Measurements from ENCODE around the gene PHF11. TPM values are rescaled to one million over a fixed set of nuclear protein-coding genes. Genes with fewer than 3 reads are reported as not detected.

PHF11 gene
- total RNA-seq, 4 donors from 2014 or later, result 4.2 to 32.1 (median 18.7) TPM

DNA sequence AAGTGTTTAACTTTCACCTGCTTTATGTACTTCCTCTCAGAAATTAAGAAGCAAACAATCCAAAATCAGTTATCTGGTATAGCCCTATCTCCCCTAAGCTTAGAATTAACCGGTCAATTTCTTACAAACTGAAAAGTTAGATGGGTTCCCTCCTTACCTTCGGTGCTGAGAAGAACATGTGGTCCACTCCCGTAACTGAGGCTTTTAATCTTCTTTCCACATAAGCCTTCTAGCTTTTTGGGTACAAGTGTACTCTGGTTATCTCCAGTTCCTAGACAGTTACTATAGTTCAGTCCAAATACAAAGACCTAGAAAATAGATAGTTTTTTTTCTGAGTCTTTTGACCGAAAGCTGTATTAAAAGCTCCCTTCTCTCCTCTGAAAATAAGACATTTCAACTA lies 70.7 kb downstream of the PHF11 start:
- H3K4me1 ChIP-seq, result no peaks in the 10 kb centered on the region
- intact Hi-C loops (cut with DNase I; ENCODE audit: low total_unique reads) (no loop called here), in situ Hi-C loops (cut with MboI; ENCODE audit: low pct_ligation_motif_present in 1 of 4, low pct_unique_long_range_greater_than_20kb in 1 of 4, low sequenced_read_pairs in 3 of 4) (no loop called here)
- no peaks in the 10 kb centered on the region for H3K36me3 ChIP-seq
- TF ChIP-seq, protein P1, sequence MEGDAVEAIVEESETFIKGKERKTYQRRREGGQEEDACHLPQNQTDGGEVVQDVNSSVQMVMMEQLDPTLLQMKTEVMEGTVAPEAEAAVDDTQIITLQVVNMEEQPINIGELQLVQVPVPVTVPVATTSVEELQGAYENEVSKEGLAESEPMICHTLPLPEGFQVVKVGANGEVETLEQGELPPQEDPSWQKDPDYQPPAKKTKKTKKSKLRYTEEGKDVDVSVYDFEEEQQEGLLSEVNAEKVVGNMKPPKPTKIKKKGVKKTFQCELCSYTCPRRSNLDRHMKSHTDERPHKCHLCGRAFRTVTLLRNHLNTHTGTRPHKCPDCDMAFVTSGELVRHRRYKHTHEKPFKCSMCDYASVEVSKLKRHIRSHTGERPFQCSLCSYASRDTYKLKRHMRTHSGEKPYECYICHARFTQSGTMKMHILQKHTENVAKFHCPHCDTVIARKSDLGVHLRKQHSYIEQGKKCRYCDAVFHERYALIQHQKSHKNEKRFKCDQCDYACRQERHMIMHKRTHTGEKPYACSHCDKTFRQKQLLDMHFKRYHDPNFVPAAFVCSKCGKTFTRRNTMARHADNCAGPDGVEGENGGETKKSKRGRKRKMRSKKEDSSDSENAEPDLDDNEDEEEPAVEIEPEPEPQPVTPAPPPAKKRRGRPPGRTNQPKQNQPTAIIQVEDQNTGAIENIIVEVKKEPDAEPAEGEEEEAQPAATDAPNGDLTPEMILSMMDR (IDR thresholded peaks at IDR 0.05), result no peak
- TF ChIP-seq POLR2A (IDR thresholded peaks at IDR 0.05) (no peak), EP300 (IDR thresholded peaks at IDR 0.05; ENCODE audit: low read depth) (no peak), POLR2AphosphoS5 (IDR thresholded peaks at IDR 0.05) (no peak)
- no peak overlapping the region for H3K27ac ChIP-seq
- H3K9me3 ChIP-seq, result no peaks in the 10 kb centered on the region
- no peak overlapping the region for H3K4me3 ChIP-seq
- H3K27me3 ChIP-seq, result no peaks in the 10 kb centered on the region
- 96 to 97% methylated on average over 4 of the region's 4 CpGs for WGBS, 2 donors (ENCODE audit: low coverage in 1 of 2)
- no peak for DNase-seq

DNA sequence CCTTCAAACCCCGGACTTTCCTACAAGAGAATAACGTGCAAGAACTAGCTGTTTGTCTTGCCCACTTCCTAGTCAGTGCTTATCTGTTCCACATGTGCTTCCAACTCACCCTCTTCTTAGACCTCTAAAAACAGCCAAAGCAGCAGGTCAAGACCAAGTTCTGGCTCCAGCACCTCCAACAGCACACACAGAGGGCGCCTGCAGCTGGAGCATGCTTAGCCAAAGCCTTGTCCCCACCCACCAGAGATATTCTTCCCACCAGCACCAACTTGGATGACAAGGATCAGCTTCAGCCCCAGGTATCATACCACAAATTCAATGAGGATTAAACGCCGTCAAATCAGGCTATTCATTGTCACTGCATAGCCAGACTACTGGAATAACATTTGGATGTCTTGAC lies 71.7 kb downstream of the PHF11 start:
- 90 to 95% methylated on average over 5 of the region's 5 CpGs for WGBS, 2 donors (ENCODE audit: low coverage in 1 of 2)

DNA sequence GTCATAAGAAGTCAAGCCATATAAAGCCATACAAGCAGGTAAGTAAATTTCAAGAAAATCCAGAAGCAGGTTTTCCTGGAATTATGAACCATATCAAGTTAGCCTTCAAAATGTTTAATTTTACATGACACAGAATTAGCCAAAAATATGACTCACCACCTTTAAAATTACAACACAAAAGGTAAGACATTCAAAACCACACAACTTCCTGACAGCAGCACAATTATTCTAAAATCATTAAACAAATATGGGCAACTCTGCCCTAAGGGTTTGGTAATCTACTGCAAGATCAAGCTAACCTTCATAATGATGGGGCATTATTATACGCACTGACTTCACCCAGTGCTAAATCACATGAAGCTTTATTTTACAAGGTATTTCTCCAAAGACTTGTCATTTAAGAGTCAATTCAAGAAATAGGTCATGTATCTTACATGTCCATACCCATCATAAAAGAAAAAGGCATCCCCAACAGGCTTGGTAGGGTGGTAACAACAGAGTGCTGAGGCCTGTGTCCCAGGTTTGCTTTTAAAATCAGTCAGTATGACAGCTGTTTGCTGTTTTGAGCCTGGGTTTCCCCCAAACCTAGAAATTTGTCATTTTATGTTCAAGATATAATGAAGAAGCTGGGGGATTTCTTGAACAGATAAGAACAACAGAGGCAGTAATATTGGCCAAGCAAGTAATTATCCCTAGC lies 74.4 kb downstream of the PHF11 start:
- TF ChIP-seq POLR2A (IDR thresholded peaks at IDR 0.05) (no peak), EP300 (IDR thresholded peaks at IDR 0.05; ENCODE audit: low read depth) (no peak), POLR2AphosphoS5 (IDR thresholded peaks at IDR 0.05) (no peak)
- TF ChIP-seq, protein P1 (IDR thresholded peaks at IDR 0.05), result no peak
- Histone ChIP-seq H3K4me1 (no peaks in the 10 kb centered on the region), H3K36me3 (no peaks in the 10 kb centered on the region), H3K4me3 (no peak overlapping the region), H3K27ac (no peak overlapping the region), H3K9me3 (no peaks in the 10 kb centered on the region), H3K27me3 (no peaks in the 10 kb centered on the region)
- no peak for DNase-seq
- intact Hi-C loops (cut with DNase I; ENCODE audit: low total_unique reads) (no loop called here), in situ Hi-C loops (cut with MboI; ENCODE audit: low pct_ligation_motif_present in 1 of 4, low pct_unique_long_range_greater_than_20kb in 1 of 4, low sequenced_read_pairs in 3 of 4) (no loop called here)
- 43 to 89% methylated on average over 1 of the region's 1 CpG for WGBS, 2 donors (ENCODE audit: low coverage in 1 of 2)

More for the DNA sequence above, 71.7 kb downstream of the PHF11 start:
- in situ Hi-C loops (cut with MboI; ENCODE audit: low pct_ligation_motif_present in 1 of 4, low pct_unique_long_range_greater_than_20kb in 1 of 4, low sequenced_read_pairs in 3 of 4) (no loop called here), intact Hi-C loops (cut with DNase I; ENCODE audit: low total_unique reads) (no loop called here)
- Histone ChIP-seq H3K4me1 (no peaks in the 10 kb centered on the region), H3K27me3 (no peaks in the 10 kb centered on the region), H3K4me3 (no peak overlapping the region), H3K27ac (no peak overlapping the region), H3K9me3 (no peaks in the 10 kb centered on the region), H3K36me3 (no peaks in the 10 kb centered on the region)
- DNase-seq, result no peak
- TF ChIP-seq POLR2AphosphoS5 (IDR thresholded peaks at IDR 0.05) (no peak), EP300 (IDR thresholded peaks at IDR 0.05; ENCODE audit: low read depth) (no peak)
- TF ChIP-seq, protein P1 (IDR thresholded peaks at IDR 0.05), result no peak

DNA sequence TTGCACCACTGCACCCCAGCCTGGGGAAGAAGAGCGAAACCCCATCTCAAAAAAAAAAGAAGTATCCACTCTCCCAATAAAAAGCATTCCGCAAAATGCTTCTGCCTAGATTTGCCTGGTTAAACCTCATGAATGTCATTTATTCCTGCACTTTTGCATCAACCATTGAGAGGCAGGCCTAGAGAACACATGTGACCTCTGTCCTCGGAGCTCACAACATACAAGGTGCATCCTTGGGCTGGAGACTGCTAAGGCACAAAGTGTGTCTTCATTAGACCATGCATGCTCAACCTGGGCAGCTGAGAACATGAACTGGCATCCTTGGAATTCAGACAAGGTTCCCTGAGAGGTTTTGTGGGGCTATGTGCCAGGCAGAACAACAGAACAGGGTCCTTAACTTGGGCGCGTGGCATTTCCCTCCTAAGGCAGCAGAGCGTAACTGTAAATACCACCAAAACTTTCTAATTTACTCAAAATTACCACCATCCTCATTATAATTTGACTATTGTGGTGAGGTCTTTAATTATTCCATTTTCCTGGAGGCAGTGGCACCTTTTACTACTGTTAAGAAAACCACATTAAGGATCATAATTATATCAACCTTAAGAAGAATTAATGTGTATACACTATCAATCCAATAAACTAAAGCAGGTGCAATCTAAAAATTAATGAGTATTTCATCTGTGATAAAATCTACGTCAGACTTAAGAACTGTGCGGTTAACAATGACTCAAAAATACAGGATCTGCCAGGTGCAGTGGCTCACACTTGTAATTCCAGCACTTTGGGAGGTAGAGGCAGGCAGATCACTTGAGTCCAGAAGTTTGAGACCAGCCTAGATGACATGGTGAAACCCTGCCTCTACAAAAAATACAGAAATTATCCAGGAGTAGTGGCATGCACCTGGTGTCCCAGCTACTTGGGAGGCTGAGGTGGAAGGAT lies 75.8 kb downstream of the PHF11 start:
- Histone ChIP-seq H3K27me3 (no peaks in the 10 kb centered on the region), H3K36me3 (no peaks in the 10 kb centered on the region), H3K27ac (no peak overlapping the region), H3K4me1 (no peaks in the 10 kb centered on the region), H3K9me3 (no peaks in the 10 kb centered on the region), H3K4me3 (no peak overlapping the region)
- in situ Hi-C loops (cut with MboI; ENCODE audit: low pct_ligation_motif_present in 1 of 4, low pct_unique_long_range_greater_than_20kb in 1 of 4, low sequenced_read_pairs in 3 of 4), result no loop called here
- TF ChIP-seq EP300 (IDR thresholded peaks at IDR 0.05; ENCODE audit: low read depth), result no peak
- no peak for TF ChIP-seq POLR2A (IDR thresholded peaks at IDR 0.05)
- no peak for TF ChIP-seq POLR2AphosphoS5 (IDR thresholded peaks at IDR 0.05)
- TF ChIP-seq, protein P1 (IDR thresholded peaks at IDR 0.05), result no peak
- WGBS, 2 donors (ENCODE audit: low coverage in 1 of 2), result 86 to 91% methylated on average over 5 to 8 of the region's 8 CpGs
- DNase-seq, result no peak
- intact Hi-C loops (cut with DNase I; ENCODE audit: low total_unique reads), result no loop called here

Measured in transverse colon (tissue), 4 donors.